ENCODE data around the gene PDLIM5. TPM values are rescaled to one million over a fixed set of nuclear protein-coding genes. Genes with fewer than 3 reads are reported as not detected.
A peak's percentile ranks its signal among the peaks of the same experiment; 100 is the strongest.

PDLIM5 gene
- total and polyA plus RNA-seq, 2 of the 8 experiments (the other 6 are each of a cell fraction or from before 2014, with no cell fraction given), result 37.3 to 62.1 TPM

- Histone ChIP-seq H2BK20ac (ENCODE audit: low read length) (no peak overlapping the region), H2BK120ac (replicated peaks; ENCODE audit: low read depth, low read length) (no peak overlapping the region), H2AFZ (ENCODE audit: low read length) (0 out of 2 replicates have a peak overlapping the region, but pooled peaks have one; percentile 49), H4K8ac (ENCODE audit: extremely low read depth, insufficient read depth, low read length) (no peak overlapping the region), H3K4me3 (ENCODE audit: extremely low read depth in 1 of 4, insufficient read depth in 2 of 4, low read depth in 3 of 4, low read length in 4 of 4) (no peak overlapping the region), H2AK5ac (ENCODE audit: low read depth, low read length) (no peak overlapping the region), H2BK5ac (ENCODE audit: low read depth, low read length) (no peak overlapping the region), H3K27ac (ENCODE audit: low read depth, low read length) (no peak overlapping the region), H3K4me2 (ENCODE audit: insufficient read depth in 1 of 2, low read depth in 2 of 2, low read length in 2 of 2) (no peak overlapping the region), H3K4ac (replicated peaks; ENCODE audit: insufficient read length, low read depth, low read length) (no peak overlapping the region), H3K27me3 (replicated peaks in 1 of 4; ENCODE audit: control insufficient read depth in 3 of 4, extremely low read depth in 1 of 4, insufficient read depth in 3 of 4, low read length in 3 of 4) (peaks cover 0 to 1% (median 0%) of the 10 kb centered on the region in 4 experiments; a peak in 1 of 7 replicates), H3K23me2 (ENCODE audit: low read depth, low read length) (no peaks in the 10 kb centered on the region), H3K14ac (ENCODE audit: insufficient read length) (no peak overlapping the region), H4K91ac (replicated peaks; ENCODE audit: insufficient read length, low read length) (no peak overlapping the region), H3K4me1 (replicated peaks in 1 of 4; ENCODE audit: control insufficient read depth in 3 of 4, insufficient read depth in 4 of 4, low read length in 3 of 4) (peaks cover 0 to 12% (median 4%) of the 10 kb centered on the region in 4 experiments; a peak in 3 of 7 replicates), H3K56ac (replicated peaks; ENCODE audit: insufficient read length, low read depth, low read length) (no peak overlapping the region), H3K23ac (ENCODE audit: insufficient read length) (no peak overlapping the region), H4K20me1 (replicated peaks in 1 of 2; ENCODE audit: control insufficient read depth in 1 of 2, insufficient read depth in 2 of 2, low read length in 2 of 2) (no peaks in the 10 kb centered on the region), H3K36me3 (ENCODE audit: control insufficient read depth in 2 of 4, insufficient read depth in 4 of 4, low read length in 3 of 4) (no peaks in the 10 kb centered on the region), H3K79me2 (ENCODE audit: control insufficient read depth in 1 of 2, insufficient read depth in 2 of 2, low read length in 2 of 2) (no peaks in the 10 kb centered on the region), H2BK15ac (ENCODE audit: low read length) (no peak overlapping the region), H4K5ac (ENCODE audit: insufficient read length, low read depth, low read length) (no peak overlapping the region), H3K18ac (ENCODE audit: extremely low read depth, low read length) (no peak overlapping the region), H3K9ac (replicated peaks in 1 of 4; ENCODE audit: extremely low read depth in 1 of 4, low read depth in 3 of 4, low read length in 3 of 4) (no peak overlapping the region), H3K79me1 (ENCODE audit: low read depth, low read length) (no peaks in the 10 kb centered on the region), H3K9me3 (ENCODE audit: insufficient read depth in 2 of 2, low read depth in 1 of 2, low read length in 1 of 2) (no peaks in the 10 kb centered on the region), H2BK12ac (ENCODE audit: low read depth, low read length) (0 out of 2 replicates have a peak overlapping the region, but pooled peaks have one; percentile 5)
- ChIA-PET CTCF (ENCODE audit: partially characterized antibody) (interaction anchor here (1.2 kb wide), 1 partner anchor 85 kb away, joined by 3 read pairs; no protein-coding TSS in a partner anchor), POLR2A (ENCODE audit: partially characterized antibody) (no interaction called here)
- TF ChIP-seq KDM4A (IDR thresholded peaks at IDR 0.05; ENCODE audit: low read depth, low read length, severe bottlenecking), result no peak
- TF ChIP-seq HDAC6 (IDR thresholded peaks at IDR 0.05; ENCODE audit: low read depth, low read length), result no peak
- no peak for TF ChIP-seq EP300 (IDR thresholded peaks at IDR 0.05; ENCODE audit: borderline replicate concordance in 1 of 2, low read depth in 2 of 2, low read length in 2 of 2)
- TF ChIP-seq CEBPB (IDR thresholded peaks at IDR 0.05; ENCODE audit: low read depth, low read length), result no peak
- no peak for TF ChIP-seq MAFK (IDR thresholded peaks at IDR 0.05; ENCODE audit: low read depth, low read length)
- TF ChIP-seq SIRT6 (IDR thresholded peaks at IDR 0.05; ENCODE audit: low read length), result no peak
- TF ChIP-seq RXRA (IDR thresholded peaks at IDR 0.05; ENCODE audit: insufficient read depth, low read depth, low read length), result no peak
- no peak for TF ChIP-seq KDM1A (IDR thresholded peaks at IDR 0.05; ENCODE audit: borderline replicate concordance, low read length)
- no peak for TF ChIP-seq JUND (IDR thresholded peaks at IDR 0.05; ENCODE audit: low read length)
- no peak for TF ChIP-seq HDAC2 (IDR thresholded peaks at IDR 0.05; ENCODE audit: borderline replicate concordance in 1 of 2, low read depth in 2 of 2, low read length in 2 of 2)
- FAIRE-seq (no peak), DNase-seq (ENCODE audit: low read depth in 1 of 2, low spot score in 2 of 2) (no peak)
- 88% methylated on average over 10 of the region's 10 CpGs; no CpG with 5 or more reads in 1 of the 2 experiments for WGBS, 2 experiments (ENCODE audit: extremely low coverage in 1 of 2, insufficient coverage in 1 of 2, insufficient read length in 1 of 2, insufficient replicate concordance in 2 of 2, low coverage in 1 of 2, low lambda C conversion rate in 2 of 2, missing lambda C conversion rate in 1 of 2)
Measured at GRCh38 chr4:94410678-94411206, 41.0 kb upstream of the PDLIM5 start.

Measured in H1 (cell line).